Effector memory CD4-positive, alpha-beta T cell (primary cell): ENCODE data around the gene PCDHA2.
"Not testable (repeated sequence)": the region's sequence is repeated elsewhere in the genome, so short reads cannot be mapped to it uniquely, and the experiment has no call there.

ENCODE experiments used
- DNase-seq, 3 donors: peaks; one replicate each; pipeline ENCODE4 v3.0.0-alpha.2; 2020
- H3K27ac ChIP-seq: 2 replicates; pipeline ENCODE4 v1.7.0; 2013; ENCODE audit warnings: mild to moderate bottlenecking, low read length, moderate library complexity; ENCODE audit not compliant: insufficient read depth, poor library complexity, severe bottlenecking
- H3K27me3 ChIP-seq: replicated peaks from 2 replicates; pipeline ENCODE4 v1.7.0; 2013; ENCODE audit warnings: mild to moderate bottlenecking, low read length; ENCODE audit not compliant: insufficient read depth, control insufficient read depth, poor library complexity, severe bottlenecking
- H3K36me3 ChIP-seq: 2 replicates; pipeline ENCODE4 v1.7.0; 2013; ENCODE audit warnings: mild to moderate bottlenecking, low read length, moderate library complexity; ENCODE audit not compliant: control insufficient read depth, insufficient read depth
- H3K4me1 ChIP-seq: 2 replicates; pipeline ENCODE4 v1.7.0; 2013; ENCODE audit warnings: low read length, mild to moderate bottlenecking; ENCODE audit not compliant: control insufficient read depth, insufficient read depth, poor library complexity, severe bottlenecking
- H3K4me3 ChIP-seq: 2 replicates; pipeline ENCODE4 v1.7.0; 2013; ENCODE audit warnings: low read length, low read depth, mild to moderate bottlenecking; ENCODE audit not compliant: insufficient read depth, poor library complexity, severe bottlenecking
- H3K9me3 ChIP-seq: 2 replicates; pipeline ENCODE4 v1.7.0; 2013; ENCODE audit warnings: mild to moderate bottlenecking, low read length, moderate library complexity; ENCODE audit not compliant: control insufficient read depth

PCDHA2 gene

DNA sequence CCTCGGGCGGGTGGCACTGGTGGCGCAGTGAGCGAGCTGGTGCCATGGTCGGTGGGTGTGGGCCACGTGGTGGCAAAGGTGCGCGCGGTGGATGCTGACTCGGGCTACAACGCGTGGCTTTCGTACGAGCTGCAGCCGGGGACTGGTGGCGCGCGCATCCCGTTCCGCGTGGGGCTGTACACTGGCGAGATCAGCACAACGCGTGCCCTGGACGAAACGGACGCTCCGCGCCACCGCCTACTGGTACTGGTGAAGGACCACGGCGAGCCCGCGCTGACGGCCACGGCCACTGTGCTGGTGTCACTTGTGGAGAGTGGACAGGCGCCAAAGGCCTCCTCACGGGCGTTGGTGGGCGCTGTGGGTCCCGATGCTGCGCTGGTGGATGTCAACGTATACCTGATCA lies 14.2 kb downstream of the PCDHA2 start:
- H3K36me3 ChIP-seq = no peaks in the 10 kb centered on the region
- H3K4me3 ChIP-seq = no peak overlapping the region
- no peaks in the 10 kb centered on the region for H3K9me3 ChIP-seq
- no peak overlapping the region for H3K27ac ChIP-seq
- H3K27me3 ChIP-seq = peaks cover 8% of the 10 kb centered on the region
- no peaks in the 10 kb centered on the region for H3K4me1 ChIP-seq
- DNase-seq = no peak

DNA sequence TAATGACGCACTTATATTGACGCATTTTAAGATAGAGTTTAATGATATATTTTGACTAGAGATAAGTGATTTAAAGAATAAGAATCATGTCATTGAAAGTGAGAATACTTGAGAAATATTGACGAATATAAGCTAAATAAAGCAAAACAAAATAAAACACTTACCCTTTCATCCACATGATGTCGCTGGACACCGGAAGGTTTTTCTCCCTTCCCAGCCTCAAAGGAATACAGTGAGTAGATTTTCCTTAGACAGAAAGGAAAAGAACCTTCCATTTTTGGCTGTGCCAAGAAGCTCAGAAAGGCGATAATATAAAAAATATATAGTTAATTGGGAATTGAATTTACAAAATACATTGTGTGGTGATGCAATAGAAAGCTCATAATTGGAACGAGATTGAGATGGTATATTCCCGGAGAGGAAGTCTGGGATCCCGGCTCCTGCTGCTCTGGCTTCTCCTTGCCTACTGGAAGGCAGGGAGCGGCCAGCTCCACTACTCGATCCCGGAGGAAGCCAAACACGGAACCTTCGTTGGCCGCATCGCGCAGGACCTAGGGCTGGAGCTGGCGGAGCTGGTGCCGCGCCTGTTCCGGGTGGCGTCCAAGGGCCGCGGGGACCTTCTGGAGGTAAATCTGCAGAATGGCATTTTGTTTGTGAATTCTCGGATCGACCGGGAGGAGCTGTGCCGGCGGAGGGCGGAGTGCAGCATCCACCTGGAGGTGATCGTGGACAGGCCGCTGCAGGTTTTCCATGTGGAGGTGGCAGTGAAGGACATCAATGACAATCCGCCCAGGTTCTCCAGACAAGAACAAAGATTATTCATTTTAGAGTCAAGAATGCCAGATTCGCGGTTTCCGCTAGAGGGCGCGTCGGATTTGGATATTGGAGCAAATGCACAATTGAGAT lies 27.0 kb downstream of the PCDHA2 start, which contains the start of gene PCDHA5:
PCDHA5 (plus strand) TSS at position 239 of the 906 bp plus-strand sequence.
- no peaks in the 10 kb centered on the region for H3K9me3 ChIP-seq
- no peaks in the 10 kb centered on the region for H3K4me1 ChIP-seq
- no peak for DNase-seq
- no peak within 1 kb of the TSS for H3K27ac ChIP-seq
- H3K4me3 ChIP-seq = no peak within 1 kb of the TSS
- H3K36me3 ChIP-seq = no peaks in the 10 kb centered on the region
- H3K27me3 ChIP-seq = peaks cover 3% of the 10 kb centered on the region

DNA sequence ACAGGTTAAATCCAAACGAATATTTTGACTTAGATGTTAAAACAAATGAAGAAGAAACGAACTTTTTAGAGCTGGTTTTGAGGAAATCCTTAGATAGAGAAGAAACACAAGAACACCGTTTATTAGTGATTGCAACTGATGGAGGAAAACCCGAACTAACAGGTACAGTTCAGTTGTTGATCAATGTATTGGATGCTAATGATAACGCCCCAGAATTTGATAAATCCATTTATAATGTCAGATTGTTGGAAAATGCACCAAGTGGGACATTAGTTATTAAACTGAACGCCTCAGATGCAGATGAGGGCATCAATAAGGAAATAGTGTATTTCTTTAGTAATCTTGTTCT lies 27.6 kb downstream of the PCDHA2 start:
- Histone ChIP-seq H3K27me3 (peaks cover 3% of the 10 kb centered on the region), H3K4me3 (no peak overlapping the region), H3K27ac (no peak overlapping the region), H3K4me1 (no peaks in the 10 kb centered on the region), H3K36me3 (no peaks in the 10 kb centered on the region), H3K9me3 (no peaks in the 10 kb centered on the region)
- no peak for DNase-seq

DNA sequence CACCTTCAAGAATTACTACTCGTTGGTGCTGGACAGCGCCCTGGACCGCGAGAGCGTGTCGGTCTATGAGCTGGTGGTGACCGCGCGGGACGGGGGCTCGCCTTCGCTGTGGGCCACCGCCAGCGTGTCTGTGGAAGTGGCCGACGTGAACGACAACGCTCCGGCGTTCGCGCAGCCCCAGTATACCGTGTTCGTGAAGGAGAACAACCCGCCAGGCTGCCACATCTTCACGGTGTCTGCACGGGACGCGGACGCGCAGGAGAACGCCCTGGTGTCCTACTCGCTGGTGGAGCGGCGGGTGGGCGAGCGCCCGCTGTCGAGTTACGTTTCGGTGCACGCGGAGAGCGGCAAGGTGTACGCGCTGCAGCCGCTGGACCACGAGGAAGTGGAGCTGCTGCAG lies 28.3 kb downstream of the PCDHA2 start:
- DNase-seq, H3K27ac ChIP-seq, H3K27me3 ChIP-seq, H3K9me3 ChIP-seq, H3K36me3 ChIP-seq, H3K4me1 ChIP-seq, H3K4me3 ChIP-seq: not testable (repeated sequence)

DNA sequence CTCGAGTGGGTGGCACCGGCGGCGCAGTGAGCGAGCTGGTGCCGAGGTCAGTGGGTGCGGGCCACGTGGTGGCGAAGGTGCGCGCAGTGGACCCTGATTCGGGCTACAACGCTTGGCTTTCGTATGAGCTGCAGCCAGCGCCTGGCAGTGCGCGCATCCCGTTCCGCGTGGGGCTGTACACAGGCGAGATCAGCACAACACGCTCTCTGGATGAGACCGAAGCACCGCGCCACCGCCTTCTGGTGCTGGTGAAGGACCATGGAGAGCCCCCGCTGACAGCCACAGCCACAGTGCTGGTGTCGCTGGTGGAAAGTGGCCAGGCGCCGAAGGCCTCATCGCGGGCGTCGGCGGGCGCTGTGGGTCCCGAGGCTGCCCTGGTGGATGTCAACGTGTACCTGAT lies 28.8 kb downstream of the PCDHA2 start:
- Histone ChIP-seq H3K9me3 (no peaks in the 10 kb centered on the region), H3K4me3 (no peak overlapping the region), H3K27ac (no peak overlapping the region), H3K36me3 (no peaks in the 10 kb centered on the region), H3K4me1 (no peaks in the 10 kb centered on the region), H3K27me3 (peaks cover 3% of the 10 kb centered on the region)
- DNase-seq = no peak

DNA sequence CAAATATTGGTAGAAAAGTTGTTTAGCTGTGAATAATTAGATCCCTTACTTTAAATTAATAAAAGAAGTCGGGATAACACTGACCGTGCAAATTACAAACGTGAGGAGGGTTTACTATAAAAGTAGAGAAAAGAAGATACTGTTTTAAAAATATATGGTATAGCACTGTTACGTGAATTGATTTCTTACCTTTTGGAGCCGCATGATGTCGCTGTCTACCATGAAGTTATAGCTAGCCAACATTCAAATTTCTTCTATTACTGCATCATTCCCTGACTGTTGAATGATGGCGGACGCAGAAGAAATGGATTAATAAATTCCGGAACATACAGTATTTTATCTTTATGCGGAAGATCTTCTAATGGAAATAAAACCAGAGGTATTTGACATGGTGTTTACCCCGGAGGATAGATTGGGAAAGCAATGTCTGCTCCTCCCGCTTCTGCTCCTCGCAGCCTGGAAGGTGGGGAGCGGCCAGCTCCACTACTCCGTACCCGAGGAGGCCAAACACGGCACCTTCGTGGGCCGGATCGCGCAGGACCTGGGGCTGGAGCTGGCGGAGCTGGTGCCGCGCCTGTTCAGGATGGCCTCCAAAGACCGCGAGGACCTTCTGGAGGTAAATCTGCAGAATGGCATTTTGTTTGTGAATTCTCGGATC lies 33.2 kb downstream of the PCDHA2 start, which contains the start of gene PCDHA6:
PCDHA6 (plus strand) TSS at position 257 of the 658 bp plus-strand sequence; CDS start at position 389, 132 bp downstream.
- Histone ChIP-seq H3K9me3 (no peaks in the 10 kb centered on the region), H3K4me3 (no peak within 1 kb of the TSS), H3K27me3 (no peaks in the 10 kb centered on the region), H3K27ac (no peak within 1 kb of the TSS), H3K4me1 (no peaks in the 10 kb centered on the region), H3K36me3 (no peaks in the 10 kb centered on the region)
- no peak for DNase-seq

DNA sequence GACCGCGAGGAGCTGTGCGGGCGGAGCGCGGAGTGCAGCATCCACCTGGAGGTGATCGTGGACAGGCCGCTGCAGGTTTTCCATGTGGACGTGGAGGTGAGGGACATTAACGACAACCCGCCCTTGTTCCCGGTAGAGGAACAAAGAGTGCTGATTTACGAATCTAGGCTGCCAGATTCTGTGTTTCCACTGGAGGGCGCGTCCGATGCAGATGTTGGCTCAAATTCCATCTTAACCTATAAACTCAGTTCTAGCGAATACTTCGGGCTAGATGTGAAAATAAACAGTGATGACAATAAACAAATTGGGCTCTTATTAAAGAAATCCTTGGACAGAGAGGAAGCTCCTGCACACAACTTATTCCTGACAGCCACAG lies 33.7 kb downstream of the PCDHA2 start:
- no peak overlapping the region for H3K27ac ChIP-seq
- H3K4me3 ChIP-seq = no peak overlapping the region
- H3K36me3 ChIP-seq = no peaks in the 10 kb centered on the region
- H3K27me3 ChIP-seq = no peaks in the 10 kb centered on the region
- H3K4me1 ChIP-seq = no peaks in the 10 kb centered on the region
- H3K9me3 ChIP-seq = no peaks in the 10 kb centered on the region
- no peak for DNase-seq

DNA sequence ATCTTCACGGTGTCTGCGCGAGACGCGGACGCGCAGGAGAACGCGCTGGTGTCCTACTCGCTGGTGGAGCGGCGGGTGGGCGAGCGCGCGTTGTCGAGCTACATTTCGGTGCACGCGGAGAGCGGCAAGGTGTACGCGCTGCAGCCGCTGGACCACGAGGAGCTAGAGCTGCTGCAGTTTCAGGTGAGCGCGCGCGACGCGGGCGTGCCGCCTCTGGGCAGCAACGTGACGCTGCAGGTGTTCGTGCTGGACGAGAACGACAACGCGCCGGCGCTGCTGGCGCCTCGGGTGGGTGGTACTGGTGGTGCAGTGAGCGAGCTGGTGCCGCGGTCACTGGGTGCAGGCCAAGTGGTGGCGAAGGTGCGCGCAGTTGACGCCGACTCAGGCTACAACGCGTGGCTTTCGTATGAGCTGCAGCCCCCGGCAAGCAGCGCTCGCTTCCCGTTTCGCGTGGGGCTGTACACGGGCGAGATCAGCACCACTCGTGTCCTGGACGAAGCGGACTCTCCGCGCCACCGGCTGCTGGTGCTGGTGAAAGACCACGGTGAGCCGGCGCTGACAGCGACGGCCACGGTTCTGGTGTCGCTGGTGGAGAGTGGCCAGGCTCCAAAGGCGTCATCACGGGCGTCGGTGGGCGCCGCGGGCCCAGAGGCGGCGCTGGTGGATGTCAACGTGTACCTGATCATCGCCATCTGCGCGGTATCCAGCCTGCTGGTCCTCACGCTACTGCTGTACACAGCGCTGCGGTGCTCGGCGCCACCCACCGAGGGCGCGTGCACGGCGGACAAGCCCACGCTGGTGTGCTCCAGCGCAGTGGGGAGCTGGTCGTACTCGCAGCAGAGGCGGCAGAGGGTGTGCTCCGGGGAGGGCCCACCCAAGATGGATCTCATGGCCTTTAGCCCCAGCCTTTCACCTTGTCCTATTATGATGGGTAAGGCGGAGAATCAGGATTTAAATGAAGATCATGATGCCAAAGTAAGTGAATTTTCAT lies 35.2 kb downstream of the PCDHA2 start:
- H3K9me3 ChIP-seq, H3K27me3 ChIP-seq, H3K36me3 ChIP-seq, DNase-seq, H3K4me3 ChIP-seq, H3K27ac ChIP-seq, H3K4me1 ChIP-seq: not testable (repeated sequence)

DNA sequence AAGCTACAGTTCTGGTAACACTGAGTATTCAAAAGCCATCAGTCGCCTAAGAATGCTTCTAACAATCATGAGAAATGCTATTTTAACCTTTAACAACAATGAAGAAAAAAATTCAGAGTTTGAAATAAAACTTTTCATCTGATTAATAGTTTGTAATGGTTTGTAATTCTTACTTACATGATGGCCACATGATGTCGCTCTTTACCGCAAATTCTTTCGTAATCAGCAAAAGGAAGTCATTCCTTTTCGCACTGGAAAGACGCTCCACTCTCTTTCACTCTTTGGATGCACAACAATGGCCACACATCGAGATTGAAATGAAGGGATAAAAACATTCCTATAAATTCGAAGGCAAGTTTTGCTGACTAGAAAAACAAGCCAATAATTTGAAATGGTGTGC lies 39.3 kb downstream of the PCDHA2 start, which contains the start of gene PCDHA7:
PCDHA7 (plus strand) TSS at position 277 of the 400 bp plus-strand sequence; CDS start at position 392, 115 bp downstream.
- no peak for DNase-seq
- H3K27me3 ChIP-seq = no peaks in the 10 kb centered on the region
- no peaks in the 10 kb centered on the region for H3K4me1 ChIP-seq
- no peak within 1 kb of the TSS for H3K27ac ChIP-seq
- H3K36me3 ChIP-seq = no peaks in the 10 kb centered on the region
- no peaks in the 10 kb centered on the region for H3K9me3 ChIP-seq
- no peak within 1 kb of the TSS for H3K4me3 ChIP-seq
